Activated CD4-positive, alpha-beta T cell treated with anti-CD3 and anti-CD28 coated beads, Interleukin-2, amount 10 ng/mL, durations not matched to agents 24 days and 14 days (primary cell): Measurements from ENCODE around the gene KLHL17. TPM values are rescaled to one million over a fixed set of nuclear protein-coding genes. Genes with fewer than 3 reads are reported as not detected.
"Not testable (repeated sequence)": the region's sequence is repeated elsewhere in the genome, so short reads cannot be mapped to it uniquely, and the experiment has no call there.

Source experiments
- DNase-seq: peaks from one replicate; pipeline ENCODE4 v3.0.0; 2022
- H3K27ac Mint-ChIP-seq: one replicate; pipeline ENCODE4 v1.8.0; 2022; ENCODE audit warnings: mild to moderate bottlenecking, mixed read lengths
- H3K27me3 Mint-ChIP-seq: one replicate; pipeline ENCODE4 v1.8.0; 2022; ENCODE audit warnings: mixed read lengths
- H3K36me3 Mint-ChIP-seq: one replicate; pipeline ENCODE4 v1.8.0; 2022; ENCODE audit warnings: low read depth, mild to moderate bottlenecking, mixed read lengths
- H3K4me1 Mint-ChIP-seq: one replicate; pipeline ENCODE4 v1.8.0; 2021; ENCODE audit warnings: mixed read lengths
- H3K4me3 Mint-ChIP-seq: one replicate; pipeline ENCODE4 v1.8.0; 2022; ENCODE audit warnings: mild to moderate bottlenecking, moderate library complexity, mixed read lengths
- H3K9me3 Mint-ChIP-seq: one replicate; pipeline ENCODE4 v1.8.0; 2021; ENCODE audit warnings: mixed read lengths
- intact Hi-C: fragments of 100-400 bp; cut with micrococcal nuclease; formaldehyde crosslinking; loops from one replicate; pipeline ENCODE4 v1.15.1; 2023
- total RNA-seq: library from RNA; stranded (reverse); gene quantifications from 2 replicates; pipeline ENCODE4 v1.2.3, GENCODE V29; 2022

Gene KLHL17
- total RNA-seq, 1 donor from 2014 or later: 48.1 TPM

DNA sequence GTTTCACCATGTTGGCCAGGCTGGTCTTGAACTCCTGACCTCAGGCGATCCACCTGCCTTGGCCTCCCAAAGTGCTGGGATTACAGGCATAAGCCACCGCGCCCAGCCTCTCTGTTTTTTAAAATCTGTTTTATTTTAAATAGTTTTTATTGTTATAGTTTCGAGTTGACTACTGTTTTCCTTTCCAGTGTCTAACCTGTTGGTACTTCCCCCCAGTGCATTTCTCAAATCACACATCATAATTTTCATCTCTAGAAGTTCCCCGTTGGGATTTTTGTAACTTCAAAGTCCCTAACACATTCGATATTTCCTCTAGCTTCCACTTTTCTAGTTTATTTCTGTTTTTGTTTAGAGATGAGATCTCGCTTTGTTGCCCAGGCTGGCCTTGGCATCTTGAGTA lies 32.0 kb downstream of the KLHL17 start:
- H3K27ac Mint-ChIP-seq: no peak overlapping the region
- no peak for DNase-seq
- no peak overlapping the region for H3K4me3 Mint-ChIP-seq

DNA sequence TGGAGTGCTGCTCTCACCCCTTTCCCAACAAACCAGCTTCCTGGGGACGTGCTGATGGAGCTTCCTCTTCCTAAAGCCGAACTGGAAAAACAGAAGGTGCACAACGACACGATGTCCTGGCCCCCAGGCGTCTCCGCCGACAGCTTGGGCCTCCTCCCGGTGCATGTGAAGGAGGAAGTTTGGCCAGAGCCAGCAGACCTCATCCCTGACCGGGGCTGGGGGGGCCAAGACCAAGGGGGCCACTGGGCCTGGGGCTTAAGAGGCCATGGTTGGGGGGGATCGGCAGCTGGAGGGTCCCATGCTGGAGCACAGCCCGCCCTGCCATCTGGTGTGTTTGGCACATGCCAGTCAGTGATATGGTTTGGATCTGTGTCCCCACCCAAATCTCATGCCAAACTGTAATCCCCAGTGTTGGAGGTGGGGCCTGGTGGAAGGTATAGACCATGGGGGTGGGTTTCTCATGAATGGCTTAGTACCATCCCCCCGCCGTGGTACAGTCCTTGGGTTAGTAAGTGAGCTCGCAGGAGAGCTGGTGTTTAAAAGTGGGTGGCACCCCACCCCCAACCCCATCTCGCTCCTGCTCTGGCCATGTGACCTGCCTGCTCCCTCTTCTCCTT lies 33.1 kb downstream of the KLHL17 start:
- Mint-ChIP-seq H3K27me3 (peaks cover 34% of the 10 kb centered on the region), H3K4me1 (peaks cover 9% of the 10 kb centered on the region), H3K9me3 (peaks cover 5% of the 10 kb centered on the region), H3K36me3 (peaks cover 2% of the 10 kb centered on the region), H3K27ac (no peak overlapping the region), H3K4me3 (no peak overlapping the region)
- DNase-seq: no peak
- intact Hi-C loops: no loop called here

More for the DNA sequence above, 32.0 kb downstream of the KLHL17 start:
- peaks cover 37% of the 10 kb centered on the region for H3K27me3 Mint-ChIP-seq
- peaks cover 6% of the 10 kb centered on the region for H3K9me3 Mint-ChIP-seq
- intact Hi-C loops: no loop called here
- H3K36me3 Mint-ChIP-seq: peaks cover 2% of the 10 kb centered on the region
- peaks cover 9% of the 10 kb centered on the region for H3K4me1 Mint-ChIP-seq

DNA sequence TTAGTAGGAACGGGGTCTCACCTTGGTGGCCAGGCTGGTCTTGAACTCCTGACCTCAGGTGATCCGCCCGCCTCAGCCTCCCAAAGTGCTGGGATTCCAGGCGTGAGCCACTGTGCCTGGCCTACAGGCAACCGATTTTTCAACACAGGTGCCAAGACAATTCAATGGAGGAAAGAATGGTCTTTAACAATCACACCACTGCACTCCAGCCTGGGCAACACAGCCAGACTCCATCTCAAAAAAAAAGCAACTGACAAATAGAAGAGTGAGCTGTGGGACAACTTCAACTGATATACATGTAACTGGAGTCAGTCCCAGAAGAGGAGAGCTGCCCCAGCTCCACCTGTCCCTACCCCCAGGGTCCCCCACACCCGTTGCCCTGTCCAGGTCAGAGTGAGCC lies 34.2 kb downstream of the KLHL17 start:
- H3K36me3 Mint-ChIP-seq, DNase-seq, H3K4me1 Mint-ChIP-seq, H3K9me3 Mint-ChIP-seq, intact Hi-C loops, H3K4me3 Mint-ChIP-seq, H3K27ac Mint-ChIP-seq: not testable (repeated sequence)
- H3K27me3 Mint-ChIP-seq: peaks cover 25% of the 10 kb centered on the region

DNA sequence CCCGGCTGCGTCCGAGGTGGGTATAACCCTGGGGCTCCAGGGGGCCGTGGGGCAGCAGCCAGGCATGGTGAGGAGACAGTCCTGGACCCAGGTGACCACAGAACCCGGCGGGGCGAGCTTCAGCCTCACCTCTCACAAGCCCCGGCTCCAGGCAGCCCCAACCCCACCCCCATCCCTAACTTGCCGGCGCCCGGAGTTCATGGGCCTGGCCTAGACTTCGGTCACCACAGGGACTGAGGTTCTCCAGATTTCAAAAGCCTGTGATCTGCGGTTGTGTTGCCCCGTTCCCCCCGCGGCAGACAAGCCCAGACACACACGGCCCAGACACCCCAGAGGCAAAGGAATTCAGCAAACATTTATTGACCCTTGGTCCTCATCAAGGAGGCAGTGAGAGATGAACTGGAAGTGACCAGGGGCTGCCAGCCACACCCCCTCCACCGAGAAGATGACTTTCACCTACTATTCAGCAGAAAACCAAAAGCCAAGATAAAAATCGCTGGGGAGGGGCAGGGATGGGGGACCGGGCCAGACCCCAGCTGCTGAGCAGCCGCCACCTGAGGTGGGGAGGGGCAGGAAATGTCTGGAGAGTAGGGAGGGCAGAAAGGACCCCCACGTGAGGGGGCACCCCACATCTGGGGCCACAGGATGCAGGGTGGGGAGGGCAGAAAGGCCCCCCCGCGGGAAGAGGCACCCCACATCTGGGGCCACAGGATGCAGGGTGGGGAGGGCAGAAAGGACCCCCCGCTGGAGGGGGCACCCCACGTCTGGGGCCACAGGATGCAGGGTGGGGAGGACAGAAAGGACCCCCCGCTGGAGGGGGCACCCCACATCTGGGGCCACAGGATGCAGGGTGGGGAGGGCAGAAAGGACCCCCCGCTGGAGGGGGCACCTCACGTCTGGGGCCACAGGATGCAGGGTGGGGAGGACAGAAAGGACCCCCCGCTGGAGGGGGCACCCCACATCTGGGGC lies 35.6 kb downstream of the KLHL17 start:
- H3K27ac Mint-ChIP-seq: no peak overlapping the region

DNA sequence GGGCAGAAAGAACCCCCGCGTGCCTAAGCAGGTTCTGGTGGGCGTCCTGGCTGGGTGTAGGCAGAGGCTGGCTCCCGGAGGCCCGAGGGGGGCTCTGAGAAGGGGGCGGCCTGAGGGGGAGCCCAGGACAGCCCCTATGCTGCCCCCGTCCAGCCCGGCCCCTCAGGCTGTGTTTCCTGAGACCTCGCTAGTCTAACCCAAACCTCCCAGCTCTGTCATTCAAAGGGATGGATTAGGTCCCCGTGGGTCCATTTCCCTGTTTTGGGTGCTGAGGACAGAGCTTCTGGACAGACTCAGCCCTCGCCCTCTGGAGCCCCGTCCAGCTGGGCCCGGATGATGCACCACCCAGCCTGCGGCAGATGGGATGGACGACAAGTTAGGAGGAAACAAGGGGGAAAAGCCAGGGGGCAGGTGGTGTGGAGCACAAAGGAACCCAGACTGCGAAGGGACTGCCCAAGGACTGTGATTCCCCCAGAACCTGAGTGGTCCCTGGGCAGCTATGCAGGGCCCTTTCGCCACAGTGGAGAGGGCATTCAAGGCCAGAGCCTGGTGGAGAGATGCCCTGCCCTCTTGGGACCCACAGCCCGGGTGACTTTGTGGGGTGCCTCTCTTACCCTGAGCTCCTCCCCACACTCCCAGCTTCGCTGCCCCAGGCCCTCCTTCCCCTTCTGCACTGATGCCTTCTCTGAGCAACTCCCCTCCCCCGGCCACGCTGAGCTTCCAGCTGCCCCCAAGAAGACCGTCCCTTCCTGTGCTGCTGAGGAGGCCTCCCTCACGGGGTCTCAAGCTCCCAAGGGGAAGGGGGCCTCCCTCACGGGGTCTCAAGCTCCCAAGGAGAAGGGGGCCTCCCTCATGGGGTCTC lies 36.7 kb downstream of the KLHL17 start:
- no peak overlapping the region for H3K4me3 Mint-ChIP-seq
- H3K9me3 Mint-ChIP-seq: no peaks in the 10 kb centered on the region
- H3K27me3 Mint-ChIP-seq: peaks cover 26% of the 10 kb centered on the region
- peaks cover 2% of the 10 kb centered on the region for H3K36me3 Mint-ChIP-seq
- H3K27ac Mint-ChIP-seq: no peak overlapping the region
- no peak for DNase-seq
- H3K4me1 Mint-ChIP-seq: peaks cover 8% of the 10 kb centered on the region
- intact Hi-C loops: no loop called here

More for the DNA sequence above, 35.6 kb downstream of the KLHL17 start:
- intact Hi-C loops: no loop called here
- no peak overlapping the region for H3K4me3 Mint-ChIP-seq
- peaks cover 24% of the 10 kb centered on the region for H3K27me3 Mint-ChIP-seq
- peaks cover 2% of the 10 kb centered on the region for H3K9me3 Mint-ChIP-seq
- peaks cover 11% of the 10 kb centered on the region for H3K4me1 Mint-ChIP-seq
- DNase-seq: no peak
- peaks cover 2% of the 10 kb centered on the region for H3K36me3 Mint-ChIP-seq

DNA sequence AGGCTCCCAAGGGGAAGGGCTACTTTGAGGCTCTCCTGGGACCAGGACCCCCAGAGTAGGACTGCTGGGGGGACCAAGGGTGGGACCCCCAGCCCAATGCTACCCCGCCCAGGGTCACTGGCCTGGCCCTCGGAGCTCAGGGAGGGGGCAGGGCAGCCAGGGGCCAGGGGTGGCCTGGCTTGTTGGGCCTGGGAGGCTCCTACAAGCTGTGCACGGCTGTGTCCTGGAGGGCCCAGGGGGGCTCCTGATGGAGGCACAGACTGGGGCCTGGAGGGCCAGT lies 37.3 kb downstream of the KLHL17 start:
- H3K27me3 Mint-ChIP-seq: peaks cover 28% of the 10 kb centered on the region
- intact Hi-C loops: no loop called here
- no peaks in the 10 kb centered on the region for H3K9me3 Mint-ChIP-seq
- H3K4me3 Mint-ChIP-seq: no peak overlapping the region
- H3K36me3 Mint-ChIP-seq: no peaks in the 10 kb centered on the region
- H3K4me1 Mint-ChIP-seq: peaks cover 6% of the 10 kb centered on the region
- no peak overlapping the region for H3K27ac Mint-ChIP-seq
- no peak for DNase-seq

DNA sequence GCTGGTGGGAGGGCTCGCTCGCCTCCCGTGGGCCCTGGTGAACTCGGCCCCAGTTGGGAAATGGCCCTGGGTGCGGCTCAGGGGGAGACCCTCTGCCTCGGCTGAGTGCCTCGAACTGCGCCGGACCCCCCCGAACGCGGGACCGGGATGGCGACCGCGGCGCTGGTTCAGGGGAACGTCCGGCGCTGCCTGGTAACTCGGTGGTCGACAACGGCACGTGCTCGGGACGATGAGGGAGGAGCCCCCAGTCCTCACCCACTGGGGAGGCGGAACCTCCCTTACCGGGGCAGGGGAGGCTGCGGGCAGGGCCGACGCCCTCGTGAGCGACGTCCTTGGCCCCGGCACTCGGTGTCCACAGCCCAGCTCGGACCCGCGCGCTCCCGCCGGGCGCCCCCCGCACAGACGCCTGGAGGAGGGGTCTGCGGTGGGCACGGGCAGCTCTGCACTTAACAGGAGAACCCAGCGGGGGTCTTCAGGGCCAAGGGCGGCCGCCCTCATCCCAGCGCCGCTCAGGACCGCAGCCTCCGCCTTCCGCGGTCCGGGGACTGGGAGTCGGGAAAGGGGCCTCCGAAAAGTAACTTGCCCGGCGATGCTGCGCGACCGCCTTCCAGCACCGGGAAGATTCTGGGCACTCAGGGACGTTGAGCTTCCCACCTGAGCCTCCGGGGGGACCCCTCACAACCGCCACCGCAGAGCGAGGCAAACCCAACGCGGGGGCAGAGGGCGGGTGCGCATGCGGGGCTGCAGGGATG lies 37.8 kb downstream of the KLHL17 start:
- Mint-ChIP-seq H3K27ac (no peak overlapping the region), H3K4me3 (no peak overlapping the region), H3K36me3 (no peaks in the 10 kb centered on the region), H3K27me3 (peaks cover 30% of the 10 kb centered on the region), H3K9me3 (no peaks in the 10 kb centered on the region), H3K4me1 (peaks cover 5% of the 10 kb centered on the region)
- intact Hi-C loops: no loop called here
- DNase-seq: no peak

DNA sequence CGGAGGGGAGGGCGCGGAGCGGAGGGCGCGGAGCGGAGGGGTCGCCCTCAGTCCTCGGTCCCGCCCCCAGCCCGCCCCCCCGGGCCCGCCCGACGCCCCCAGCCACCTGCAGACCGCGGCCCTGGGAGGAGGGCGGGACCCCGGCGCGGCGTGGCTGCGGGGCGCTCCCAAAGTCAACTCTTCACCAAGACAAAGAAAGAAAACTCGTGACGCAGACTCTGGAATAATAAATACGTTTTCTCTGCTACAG lies 38.3 kb downstream of the KLHL17 start:
- Mint-ChIP-seq H3K27me3 (peaks cover 32% of the 10 kb centered on the region), H3K36me3 (no peaks in the 10 kb centered on the region), H3K4me3 (no peak overlapping the region), H3K9me3 (no peaks in the 10 kb centered on the region), H3K27ac (no peak overlapping the region), H3K4me1 (peaks cover 5% of the 10 kb centered on the region)
- no peak for DNase-seq
- intact Hi-C loops: no loop called here

DNA sequence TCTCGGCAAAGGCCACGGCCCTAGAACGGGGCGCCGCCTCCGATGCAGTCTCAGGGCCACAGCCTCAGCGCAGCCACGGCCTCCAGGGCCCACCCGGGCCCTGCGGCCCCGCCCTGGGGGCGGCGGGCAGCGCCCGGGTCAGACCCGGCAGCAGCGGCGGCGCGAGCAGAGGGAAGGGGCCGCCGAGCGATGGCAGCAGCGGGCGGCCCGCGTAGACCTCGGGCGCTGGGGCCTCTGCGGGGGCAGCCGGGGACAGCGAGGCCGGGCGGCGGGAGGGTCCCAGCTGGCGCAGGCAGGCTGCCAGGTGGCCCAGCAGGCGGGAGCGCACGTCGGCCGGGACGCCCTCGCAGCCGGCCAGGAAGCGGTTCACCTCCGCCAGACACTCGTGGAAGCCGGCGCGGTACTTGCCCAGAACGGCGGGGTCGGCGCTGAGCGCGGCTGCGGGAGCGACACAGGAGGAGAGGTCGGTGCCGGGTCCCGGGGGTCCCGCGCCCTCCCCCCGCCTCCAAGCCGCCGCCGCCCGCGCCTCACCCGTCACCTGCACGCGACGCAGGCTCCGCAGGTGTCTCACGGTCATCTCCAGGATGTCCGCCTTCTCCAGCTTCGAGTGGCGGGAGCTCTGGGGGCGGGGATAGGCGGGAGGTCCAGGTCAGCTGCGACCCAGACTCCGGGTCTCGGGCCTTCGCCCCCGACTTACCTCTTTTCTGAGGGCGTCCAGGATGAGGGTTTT lies 38.8 kb downstream of the KLHL17 start:
- no peak overlapping the region for H3K27ac Mint-ChIP-seq
- no peaks in the 10 kb centered on the region for H3K36me3 Mint-ChIP-seq
- peak overlapping the region; percentile 37 for H3K4me3 Mint-ChIP-seq
- peak; percentile 77 for DNase-seq
- peaks cover 5% of the 10 kb centered on the region for H3K4me1 Mint-ChIP-seq
- no peaks in the 10 kb centered on the region for H3K9me3 Mint-ChIP-seq
- intact Hi-C loops: no loop called here
- H3K27me3 Mint-ChIP-seq: peaks cover 33% of the 10 kb centered on the region

DNA sequence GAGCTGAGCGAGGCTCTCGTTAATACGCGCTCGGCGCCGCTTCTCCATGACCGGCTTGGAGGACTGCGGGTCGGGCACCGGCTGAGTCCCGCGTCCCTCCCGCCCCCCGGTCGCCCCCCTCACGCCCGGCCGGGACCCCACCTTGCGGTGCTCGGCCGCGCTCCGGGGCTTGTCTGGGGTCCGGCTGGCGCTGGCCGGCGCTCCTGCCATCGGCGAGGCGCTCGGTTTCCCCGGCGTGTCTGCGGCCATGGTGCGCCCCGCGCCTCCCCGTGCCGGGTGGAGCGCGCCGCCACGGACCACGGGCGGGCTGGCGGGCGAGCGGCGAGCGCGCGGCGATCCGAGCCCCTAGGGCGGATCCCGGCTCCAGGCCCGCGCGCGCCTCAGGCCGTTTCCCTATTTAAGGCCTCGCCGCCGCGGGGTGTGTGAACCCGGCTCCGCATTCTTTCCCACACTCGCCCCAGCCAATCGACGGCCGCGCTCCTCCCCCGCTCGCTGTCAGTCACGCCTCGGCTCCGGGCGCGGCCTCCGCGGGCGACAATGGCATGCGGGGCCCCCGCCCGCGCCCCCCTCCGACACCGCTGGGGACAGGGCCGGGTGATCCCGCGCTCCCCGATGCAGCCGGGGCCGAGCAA lies 39.5 kb downstream of the KLHL17 start, which contains the start of gene HES4:
Gene HES4, minus strand, starts transcription at position 373 of the 632 bp plus-strand sequence. Its CDS starts 124 bp downstream, at position 249.
- peak within 1 kb of the TSS; percentile 66 for H3K4me3 Mint-ChIP-seq
- DNase-seq: peak; percentile 90
- no peaks in the 10 kb centered on the region for H3K36me3 Mint-ChIP-seq
- peaks cover 9% of the 10 kb centered on the region for H3K4me1 Mint-ChIP-seq
- intact Hi-C loops: loop anchor here (5.0 kb wide), 1 partner anchor 62 kb away; no protein-coding TSS in a partner anchor
- peaks cover 35% of the 10 kb centered on the region for H3K27me3 Mint-ChIP-seq
- H3K27ac Mint-ChIP-seq: peak within 1 kb of the TSS; percentile 89
- no peaks in the 10 kb centered on the region for H3K9me3 Mint-ChIP-seq

DNA sequence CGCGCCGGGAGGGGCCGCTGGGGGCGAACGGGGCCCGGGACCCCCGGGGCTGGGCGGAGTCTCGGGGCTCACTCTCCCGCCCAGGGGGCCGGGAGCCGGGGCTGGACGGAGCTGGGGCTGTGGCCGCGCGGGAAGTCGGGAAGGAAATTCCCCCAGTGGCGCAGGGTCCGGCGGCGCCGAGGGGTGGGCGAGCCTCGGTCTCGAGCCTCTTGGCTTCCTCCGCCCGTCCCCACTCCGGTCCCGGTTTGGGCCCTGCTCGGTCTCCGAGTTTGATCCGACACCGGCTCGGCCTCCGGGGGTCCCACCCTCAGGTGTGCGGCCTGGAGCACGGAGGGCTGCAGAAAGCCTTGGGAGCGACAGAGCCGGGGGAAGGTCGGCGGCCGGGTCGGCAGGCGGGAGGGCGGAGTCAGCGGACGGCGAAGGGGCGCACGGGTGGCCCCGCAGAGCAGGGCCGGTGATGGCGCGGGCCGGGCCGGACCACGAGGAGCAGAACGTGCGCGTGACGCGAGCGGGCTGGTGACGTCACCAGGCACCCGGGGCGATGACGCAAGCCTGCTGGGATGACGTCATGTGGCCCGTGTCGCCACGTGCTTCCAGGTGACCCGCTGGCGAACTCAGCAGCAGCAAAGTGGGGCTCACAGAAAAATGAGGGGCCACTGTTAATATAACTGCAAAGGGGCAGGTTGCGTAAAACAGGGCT lies 40.1 kb downstream of the KLHL17 start:
- H3K9me3 Mint-ChIP-seq: no peaks in the 10 kb centered on the region
- peaks cover 14% of the 10 kb centered on the region for H3K4me1 Mint-ChIP-seq
- H3K36me3 Mint-ChIP-seq: no peaks in the 10 kb centered on the region
- peak overlapping the region; percentile 89 for H3K27ac Mint-ChIP-seq
- DNase-seq: peak; percentile 91
- H3K27me3 Mint-ChIP-seq: peaks cover 36% of the 10 kb centered on the region
- intact Hi-C loops: loop anchor here (5.0 kb wide), 1 partner anchor 62 kb away; no protein-coding TSS in a partner anchor
- peak overlapping the region; percentile 66 for H3K4me3 Mint-ChIP-seq
